K562 (cell line): ENCODE measurements around the gene SKAP1. TPM values are rescaled to one million over a fixed set of nuclear protein-coding genes. Genes with fewer than 3 reads are reported as not detected.

Experiments
- ARID2 ChIP-seq: fragments of 450-650 bp; IDR thresholded peaks from 2 replicates; pipeline ENCODE4 v1.6.1; 2017; ENCODE audit warnings: antibody characterized with exemption, mild to moderate bottlenecking
- CAMTA2 ChIP-seq: fragments of 250-450 bp; sonication (Bioruptor Pico); conservative IDR thresholded peaks from 2 replicates; pipeline ENCODE4 v1.5.1; 2022
- CEBPB ChIP-seq: fragments of 450-650 bp; IDR thresholded peaks from 2 replicates; pipeline ENCODE4 v1.6.1; 2016; ENCODE audit warnings: missing genetic modification characterization, missing compliant biosample characterization
- ESRRA ChIP-seq: fragments of 450-650 bp; IDR thresholded peaks from 2 replicates; pipeline ENCODE4 v1.6.1; 2014; ENCODE audit warnings: low read depth, mild to moderate bottlenecking, moderate library complexity, borderline replicate concordance
- NR2C2 ChIP-seq, 2 experiments: fragments of 200-800 bp in 1 of 2; sonication (Bioruptor generic) in 1 of 2; sonication (generic) in 1 of 2; formaldehyde crosslinking in 1 of 2; IDR thresholded peaks; 2 replicates each; pipeline versions ENCODE4 v1.6.1 to v1.8.0; 2016 to 2022; ENCODE audit warnings: mild to moderate bottlenecking in 1 of 2, missing compliant biosample characterization in 1 of 2, missing genetic modification characterization in 1 of 2, missing genetic modification reagents in 1 of 2
- TEAD4 ChIP-seq, 2 experiments: sonication (generic) in 1 of 2; formaldehyde crosslinking in 1 of 2; IDR thresholded peaks; 2 replicates each; pipeline versions ENCODE4 v1.6.1 to v1.8.0; 2012 to 2022; ENCODE audit warnings: borderline replicate concordance in 1 of 2, inconsistent platforms in 1 of 2, low read length in 1 of 2, mild to moderate bottlenecking in 1 of 2, missing genetic modification reagents in 1 of 2
- polyA plus RNA-seq, 8 experiments: library from polyadenylated mRNA; depleted of rRNA in 4 of 8; stranded (reverse) in 5 of 8; unstranded in 3 of 8; fragments of >200 nt; fragmentation: Nextera tagmentation in 2 of 8; fragmentation: Illumina TruSeq in 1 of 8; extraction: Ambion mirVana in 2 of 8; extraction: Trizol in 1 of 8; gene quantifications; 2 replicates each; pipeline versions ENCODE4 v1.2.1 to v1.2.3, GENCODE V29; 2011 to 2014; ENCODE audit warnings: inconsistent platforms in 1 of 8, missing spikeins in 1 of 8
- total RNA-seq, 7 experiments: library from RNA; depleted of rRNA in 6 of 7; stranded (reverse); fragments of >200 nt in 6 of 7; fragmentation: Illumina TruSeq in 2 of 7; extraction: Trizol in 2 of 7; gene quantifications; 2 replicates each; pipeline versions ENCODE4 v1.2.1 to v1.2.3, GENCODE V29; 2011 to 2021; ENCODE audit warnings: low replicate concordance in 1 of 7
- TF ChIP-seq, protein P1 (sequence below): fragments of 200-800 bp; sonication (Bioruptor generic); IDR thresholded peaks from 2 replicates; pipeline ENCODE4 v1.6.1; 2016; ENCODE audit warnings: missing genetic modification characterization, missing compliant biosample characterization

SKAP1 gene
- total and polyA plus RNA-seq, 9 of the 15 experiments (the other 6 are each of a cell fraction or from before 2014, with no cell fraction given), result 0.06 to 0.80 (median 0.10) TPM; not detected in 4

GRCh38 chr17:48351911-48352332 is 78.1 kb downstream of the SKAP1 start (continued):
- TF ChIP-seq, protein P1, sequence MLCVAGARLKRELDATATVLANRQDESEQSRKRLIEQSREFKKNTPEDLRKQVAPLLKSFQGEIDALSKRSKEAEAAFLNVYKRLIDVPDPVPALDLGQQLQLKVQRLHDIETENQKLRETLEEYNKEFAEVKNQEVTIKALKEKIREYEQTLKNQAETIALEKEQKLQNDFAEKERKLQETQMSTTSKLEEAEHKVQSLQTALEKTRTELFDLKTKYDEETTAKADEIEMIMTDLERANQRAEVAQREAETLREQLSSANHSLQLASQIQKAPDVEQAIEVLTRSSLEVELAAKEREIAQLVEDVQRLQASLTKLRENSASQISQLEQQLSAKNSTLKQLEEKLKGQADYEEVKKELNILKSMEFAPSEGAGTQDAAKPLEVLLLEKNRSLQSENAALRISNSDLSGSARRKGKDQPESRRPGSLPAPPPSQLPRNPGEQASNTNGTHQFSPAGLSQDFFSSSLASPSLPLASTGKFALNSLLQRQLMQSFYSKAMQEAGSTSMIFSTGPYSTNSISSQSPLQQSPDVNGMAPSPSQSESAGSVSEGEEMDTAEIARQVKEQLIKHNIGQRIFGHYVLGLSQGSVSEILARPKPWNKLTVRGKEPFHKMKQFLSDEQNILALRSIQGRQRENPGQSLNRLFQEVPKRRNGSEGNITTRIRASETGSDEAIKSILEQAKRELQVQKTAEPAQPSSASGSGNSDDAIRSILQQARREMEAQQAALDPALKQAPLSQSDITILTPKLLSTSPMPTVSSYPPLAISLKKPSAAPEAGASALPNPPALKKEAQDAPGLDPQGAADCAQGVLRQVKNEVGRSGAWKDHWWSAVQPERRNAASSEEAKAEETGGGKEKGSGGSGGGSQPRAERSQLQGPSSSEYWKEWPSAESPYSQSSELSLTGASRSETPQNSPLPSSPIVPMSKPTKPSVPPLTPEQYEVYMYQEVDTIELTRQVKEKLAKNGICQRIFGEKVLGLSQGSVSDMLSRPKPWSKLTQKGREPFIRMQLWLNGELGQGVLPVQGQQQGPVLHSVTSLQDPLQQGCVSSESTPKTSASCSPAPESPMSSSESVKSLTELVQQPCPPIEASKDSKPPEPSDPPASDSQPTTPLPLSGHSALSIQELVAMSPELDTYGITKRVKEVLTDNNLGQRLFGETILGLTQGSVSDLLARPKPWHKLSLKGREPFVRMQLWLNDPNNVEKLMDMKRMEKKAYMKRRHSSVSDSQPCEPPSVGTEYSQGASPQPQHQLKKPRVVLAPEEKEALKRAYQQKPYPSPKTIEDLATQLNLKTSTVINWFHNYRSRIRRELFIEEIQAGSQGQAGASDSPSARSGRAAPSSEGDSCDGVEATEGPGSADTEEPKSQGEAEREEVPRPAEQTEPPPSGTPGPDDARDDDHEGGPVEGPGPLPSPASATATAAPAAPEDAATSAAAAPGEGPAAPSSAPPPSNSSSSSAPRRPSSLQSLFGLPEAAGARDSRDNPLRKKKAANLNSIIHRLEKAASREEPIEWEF (CRISPR knock-in tag), result no peak
- TF ChIP-seq CEBPB (tag) (no peak), ESRRA (no peak), ARID2 (0 out of 2 replicates have a peak, but pooled peaks have one; percentile 41), TEAD4 (IDR thresholded peaks at IDR 0.05; ENCODE audit: low read length) (no peak), TEAD4 (CRISPR knock-in tag; IDR thresholded peaks at IDR 0.05; ENCODE audit: borderline replicate concordance) (no peak), CAMTA2 (CRISPR knock-in tag) (no peak), NR2C2 (CRISPR knock-in tag; IDR thresholded peaks at IDR 0.05) (no peak), NR2C2 (tag; IDR thresholded peaks at IDR 0.05) (no peak)
